Medulla oblongata (tissue), 1 donor: Measurements from ENCODE around the gene SP3.

Experiments
- DNase-seq: peaks from one replicate; pipeline ENCODE4 v3.0.0-alpha.2; 2015; ENCODE audit errors: extremely low spot score

SP3 gene

GRCh38 chr2:173965372-173966025 is at the start of gene SP3:
Gene SP3 (minus strand): TSS chr2:173965373. CDS start chr2:173965171, 202 bp downstream.
- DNase-seq, result peak; percentile 98

- DNase-seq, result no peak
Measured at GRCh38 chr2:174014699-174015070, 49.5 kb upstream of the SP3 start.

- DNase-seq, result no peak
Measured at GRCh38 chr2:174014011-174014698, 49.0 kb upstream of the SP3 start.

GRCh38 chr2:174013315-174013751 is 48.2 kb upstream of the SP3 start:
- DNase-seq, result peak; percentile 61

GRCh38 chr2:174012347-174013314 is 47.5 kb upstream of the SP3 start:
- peak; percentile 60 for DNase-seq

GRCh38 chr2:174011796-174012195 is 46.6 kb upstream of the SP3 start:
- no peak for DNase-seq

GRCh38 chr2:174011173-174011572 is 46.0 kb upstream of the SP3 start:
- no peak for DNase-seq

- DNase-seq, result no peak
Measured at GRCh38 chr2:174009488-174010223, 44.5 kb upstream of the SP3 start.

GRCh38 chr2:174008720-174009119 is 43.5 kb upstream of the SP3 start:
- DNase-seq, result no peak

GRCh38 chr2:174007010-174007409 is 41.8 kb upstream of the SP3 start:
- no peak for DNase-seq

- no peak for DNase-seq
Measured at GRCh38 chr2:174005801-174006419, 40.7 kb upstream of the SP3 start.

- DNase-seq, result no peak
Measured at GRCh38 chr2:174004905-174005605, 39.9 kb upstream of the SP3 start.

GRCh38 chr2:174003720-174004695 is 38.8 kb upstream of the SP3 start:
- DNase-seq, result no peak

- DNase-seq, result no peak
Measured at GRCh38 chr2:174002679-174003078, 37.5 kb upstream of the SP3 start.

- no peak for DNase-seq
Measured at GRCh38 chr2:174001107-174001506, 35.9 kb upstream of the SP3 start.

- DNase-seq, result no peak
Measured at GRCh38 chr2:173999724-174000123, 34.6 kb upstream of the SP3 start.

GRCh38 chr2:173999272-173999671 is 34.1 kb upstream of the SP3 start:
- DNase-seq, result peak; percentile 62

- DNase-seq, result peak; percentile 50
Measured at GRCh38 chr2:173998386-173998785, 33.2 kb upstream of the SP3 start.

- no peak for DNase-seq
Measured at GRCh38 chr2:173997753-173998152, 32.6 kb upstream of the SP3 start.
